Activated effector memory CD4-positive, alpha-beta T cell treated with anti-CD3 and anti-CD28 coated beads, Interleukin-2, amount 50 U/mL, for 16 hours (primary cell): Measurements from ENCODE around the gene PKD1.

Source experiments
- DNase-seq: peaks from one replicate; pipeline ENCODE4 v3.0.0-alpha.2; 2020

Gene PKD1

DNA sequence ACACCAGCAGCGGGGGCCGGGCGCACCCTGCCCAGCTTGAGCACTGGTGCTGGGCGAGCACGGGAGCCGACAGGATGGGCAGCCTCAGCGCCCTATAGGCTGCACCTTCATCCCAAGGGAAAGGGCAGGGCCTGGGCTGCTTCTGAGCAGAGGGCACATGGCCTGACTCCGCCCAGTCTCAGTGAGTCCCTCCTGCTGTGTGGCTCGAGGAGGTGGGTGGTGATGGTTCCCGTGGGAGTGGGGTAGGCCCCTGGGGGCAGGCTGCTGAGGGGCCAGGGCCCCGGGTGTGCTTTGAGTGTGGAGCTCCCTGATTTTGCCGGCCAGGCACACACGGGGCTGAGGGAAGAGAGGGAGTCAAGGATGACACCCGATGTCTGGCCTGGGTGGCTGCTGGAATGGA, 50.0 kb downstream of the PKD1 start:
- no peak for DNase-seq

DNA sequence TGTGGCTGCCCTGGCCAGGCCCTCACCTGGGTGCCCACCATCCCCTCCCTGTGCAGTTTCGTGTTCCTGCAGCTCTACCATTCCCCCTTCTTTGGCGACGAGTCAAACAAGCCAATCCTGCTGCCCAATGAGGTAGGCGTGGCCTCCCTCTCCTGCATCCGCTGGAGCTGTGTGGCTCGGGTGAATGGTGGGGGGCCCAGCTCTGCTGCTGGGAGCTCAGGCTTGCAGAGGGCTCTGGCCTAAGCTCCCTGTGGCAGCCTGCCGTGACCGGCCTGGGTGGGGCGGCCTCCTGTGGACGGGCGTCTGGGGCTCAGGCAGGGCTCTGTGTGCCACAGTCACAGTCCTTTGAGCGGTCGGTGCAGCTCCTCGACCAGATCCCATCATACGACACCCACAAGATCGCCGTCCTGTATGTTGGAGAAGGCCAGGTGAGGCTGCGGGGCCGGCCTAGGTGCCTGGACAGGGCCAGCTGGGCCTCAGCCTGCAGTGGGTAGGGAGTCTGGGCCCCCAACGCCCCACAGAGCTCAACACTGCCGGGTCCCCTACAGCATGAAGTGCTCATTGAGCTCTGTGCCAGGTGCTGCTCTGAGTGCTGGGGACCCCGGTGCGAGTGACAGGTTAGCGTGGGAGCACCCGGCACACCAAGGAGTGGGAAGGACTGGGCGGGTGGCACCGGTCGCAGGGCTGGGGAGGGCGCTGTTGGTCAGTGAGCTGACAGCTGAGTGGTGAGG, 50.6 kb downstream of the PKD1 start:
- no peak for DNase-seq

DNA sequence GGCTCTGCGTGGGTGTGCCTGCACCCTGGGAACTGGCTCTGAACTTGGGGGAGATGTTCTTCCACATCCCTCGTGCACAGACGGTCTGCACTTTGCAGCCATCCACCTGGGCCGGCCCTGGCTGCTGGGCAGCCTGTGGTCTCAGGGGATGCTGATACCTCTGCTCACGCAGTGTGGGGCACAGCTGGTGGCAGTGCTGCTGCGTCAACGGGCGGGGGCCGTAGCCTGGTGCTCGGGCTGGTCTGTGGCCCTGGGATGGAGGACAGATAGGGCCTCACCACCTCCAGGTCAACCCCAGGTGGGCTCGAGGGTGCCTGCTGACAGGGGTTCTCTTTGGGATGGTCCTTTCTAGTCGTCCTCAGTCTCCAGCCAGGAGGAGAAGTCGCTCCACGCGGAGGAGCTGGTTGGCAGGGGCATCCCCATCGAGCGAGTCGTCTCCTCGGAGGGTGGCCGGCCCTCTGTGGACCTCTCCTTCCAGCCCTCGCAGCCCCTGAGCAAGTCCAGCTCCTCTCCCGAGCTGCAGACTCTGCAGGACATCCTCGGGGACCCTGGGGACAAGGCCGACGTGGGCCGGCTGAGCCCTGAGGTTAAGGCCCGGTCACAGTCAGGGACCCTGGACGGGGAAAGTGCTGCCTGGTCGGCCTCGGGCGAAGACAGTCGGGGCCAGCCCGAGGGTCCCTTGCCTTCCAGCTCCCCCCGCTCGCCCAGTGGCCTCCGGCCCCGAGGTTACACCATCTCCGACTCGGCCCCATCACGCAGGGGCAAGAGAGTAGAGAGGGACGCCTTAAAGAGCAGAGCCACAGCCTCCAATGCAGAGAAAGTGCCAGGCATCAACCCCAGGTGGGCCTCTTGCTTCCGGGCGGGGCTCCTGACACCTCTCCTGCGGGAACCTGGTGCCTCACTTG, 51.6 kb downstream of the PKD1 start:
- DNase-seq: no peak

DNA sequence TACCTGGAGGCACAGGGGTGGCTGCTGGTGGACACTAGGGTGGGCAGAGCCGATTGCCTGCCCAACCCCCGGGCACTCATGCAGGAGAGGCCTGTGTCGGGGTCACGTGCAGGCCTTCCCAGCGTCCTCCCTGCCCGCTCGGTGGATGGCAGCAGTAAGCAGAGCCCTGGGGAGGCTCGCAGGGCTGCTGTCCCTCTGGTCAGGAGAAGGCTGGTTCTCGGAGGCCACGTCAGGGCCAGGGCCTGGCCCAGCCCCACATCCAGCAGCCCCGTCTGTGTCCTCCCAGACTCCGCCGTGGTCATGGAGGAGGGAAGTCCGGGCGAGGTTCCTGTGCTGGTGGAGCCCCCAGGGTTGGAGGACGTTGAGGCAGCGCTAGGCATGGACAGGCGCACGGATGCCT, 52.3 kb downstream of the PKD1 start:
- DNase-seq: no peak

DNA sequence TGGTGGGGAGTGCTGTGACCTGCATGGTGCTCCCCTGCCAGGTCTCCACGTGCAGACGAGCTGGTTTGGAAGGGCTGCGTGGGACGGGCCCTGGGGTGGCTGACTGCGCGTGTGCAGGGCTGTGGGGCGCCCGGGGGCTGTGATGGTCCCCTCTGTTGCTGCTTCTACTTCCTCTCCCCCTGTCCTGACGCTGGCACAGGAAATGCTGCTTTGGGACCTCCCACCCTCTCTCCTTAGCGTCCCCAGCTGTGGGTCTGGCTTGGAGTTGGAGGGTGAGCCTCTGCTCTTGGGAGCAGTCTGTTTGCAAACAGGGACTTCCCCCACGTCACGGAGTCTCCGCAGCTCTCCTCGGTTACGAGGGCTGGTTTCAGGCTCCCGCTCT, 52.7 kb downstream of the PKD1 start:
- DNase-seq: no peak

DNA sequence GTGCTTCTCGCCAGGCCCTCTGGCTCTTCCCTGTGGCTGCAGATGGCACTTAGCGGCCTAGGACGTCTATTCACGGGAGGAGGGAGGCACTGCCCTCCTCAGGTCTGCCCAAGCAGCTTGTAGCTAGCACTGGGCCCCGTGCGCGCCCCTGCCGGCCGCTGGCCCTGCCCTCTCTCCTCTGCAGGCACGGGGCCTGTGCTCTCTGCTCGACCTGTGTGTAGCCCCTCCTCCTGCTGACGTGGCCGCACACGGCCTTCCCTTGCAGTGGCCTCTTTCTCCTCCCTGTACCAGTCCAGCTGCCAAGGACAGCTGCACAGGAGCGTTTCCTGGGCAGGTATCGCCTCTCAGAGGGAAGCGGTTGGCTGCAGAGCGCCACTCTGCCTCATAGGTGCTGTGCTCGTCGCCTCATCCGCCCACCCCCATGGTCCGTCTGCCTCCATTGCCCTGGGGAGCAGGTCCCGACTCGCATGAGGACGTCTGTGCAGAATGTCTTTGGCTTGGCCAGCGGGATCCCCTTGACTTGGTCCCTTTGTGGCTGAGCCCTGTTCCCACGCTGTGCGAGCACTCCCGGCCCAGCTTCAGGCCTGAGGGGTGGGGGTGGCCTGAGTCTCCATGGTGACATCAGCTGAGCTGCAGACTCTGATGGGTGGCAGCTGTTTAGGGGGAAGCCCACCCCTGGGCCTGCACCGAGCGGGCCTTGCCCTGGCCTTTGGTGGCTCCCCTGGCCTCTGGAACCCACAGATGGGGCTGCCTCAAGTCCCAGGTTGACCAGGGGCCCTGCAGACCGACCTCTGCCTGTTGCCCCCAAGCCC, 53.3 kb downstream of the PKD1 start:
- DNase-seq: no peak

DNA sequence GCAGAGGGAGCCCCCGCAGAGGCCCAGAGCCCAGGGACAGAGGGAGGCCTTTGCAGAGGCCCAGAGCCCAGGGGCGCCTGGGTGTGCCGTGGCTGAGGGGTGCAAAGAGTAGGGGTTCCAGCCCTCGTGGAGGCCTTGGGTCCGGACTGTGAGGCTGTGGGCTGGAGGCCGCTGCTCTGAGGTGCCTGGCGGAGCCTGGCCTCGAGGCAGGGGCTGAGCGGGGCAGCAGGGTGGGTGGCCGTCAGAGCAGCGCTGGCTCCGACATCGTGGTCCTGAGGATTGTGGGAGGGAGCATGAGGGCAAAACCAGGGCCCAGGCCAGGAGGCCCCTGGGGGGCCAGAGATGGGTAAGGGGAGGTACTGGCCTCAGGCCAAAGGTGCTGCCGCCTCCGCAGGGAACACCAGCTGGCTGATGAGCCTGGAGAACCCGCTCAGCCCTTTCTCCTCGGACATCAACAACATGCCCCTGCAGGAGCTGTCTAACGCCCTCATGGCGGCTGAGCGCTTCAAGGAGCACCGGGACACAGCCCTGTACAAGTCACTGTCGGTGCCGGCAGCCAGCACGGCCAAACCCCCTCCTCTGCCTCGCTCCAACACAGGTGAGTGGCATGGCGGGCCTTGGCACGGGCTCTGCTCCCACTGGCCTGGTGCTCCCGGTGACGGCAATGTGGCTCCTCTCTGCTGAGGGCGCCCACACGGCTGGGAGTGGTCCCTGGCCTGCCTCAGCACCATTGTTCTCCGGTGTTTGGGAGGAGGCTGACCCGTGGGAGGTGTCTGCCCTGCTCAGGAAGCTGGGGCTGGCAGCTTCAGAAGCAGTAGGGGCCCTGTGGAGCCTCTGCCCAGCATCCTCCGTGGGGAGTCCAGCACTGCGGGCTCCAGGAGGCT, 54.3 kb downstream of the PKD1 start:
- DNase-seq: no peak

DNA sequence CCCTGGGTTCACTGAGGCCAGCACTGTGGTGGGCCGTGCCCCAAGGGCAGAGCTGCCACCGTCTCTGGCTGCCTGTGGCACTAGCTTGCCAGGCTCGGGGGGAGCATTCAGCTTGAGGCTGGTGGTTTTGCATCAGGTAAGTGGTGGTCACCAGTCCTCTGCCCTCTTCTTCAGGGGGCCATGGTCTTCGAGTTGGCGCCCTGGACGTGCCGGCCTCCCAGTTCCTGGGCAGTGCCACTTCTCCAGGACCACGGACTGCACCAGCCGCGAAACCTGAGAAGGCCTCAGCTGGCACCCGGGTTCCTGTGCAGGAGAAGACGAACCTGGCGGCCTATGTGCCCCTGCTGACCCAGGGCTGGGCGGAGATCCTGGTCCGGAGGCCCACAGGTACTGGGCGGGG, 55.7 kb downstream of the PKD1 start:
- DNase-seq: no peak

DNA sequence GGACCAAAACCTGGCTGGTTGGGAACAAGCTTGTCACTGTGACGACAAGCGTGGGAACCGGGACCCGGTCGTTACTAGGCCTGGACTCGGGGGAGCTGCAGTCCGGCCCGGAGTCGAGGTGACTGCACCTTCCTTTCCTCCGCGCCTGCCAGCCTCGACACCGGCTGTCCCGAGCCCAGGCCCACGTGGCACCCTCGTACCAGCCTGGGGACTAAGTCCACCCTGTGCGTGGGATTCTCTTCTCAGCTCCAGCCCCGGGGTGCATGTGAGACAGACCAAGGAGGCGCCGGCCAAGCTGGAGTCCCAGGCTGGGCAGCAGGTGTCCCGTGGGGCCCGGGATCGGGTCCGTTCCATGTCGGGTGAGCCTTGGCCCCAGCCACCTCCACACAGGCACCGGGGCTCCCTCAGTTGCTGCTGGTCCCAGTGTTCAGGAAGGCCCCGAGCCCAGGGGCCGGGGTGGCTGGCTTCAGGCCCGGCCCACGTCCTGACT, 56.3 kb downstream of the PKD1 start:
- no peak for DNase-seq

DNA sequence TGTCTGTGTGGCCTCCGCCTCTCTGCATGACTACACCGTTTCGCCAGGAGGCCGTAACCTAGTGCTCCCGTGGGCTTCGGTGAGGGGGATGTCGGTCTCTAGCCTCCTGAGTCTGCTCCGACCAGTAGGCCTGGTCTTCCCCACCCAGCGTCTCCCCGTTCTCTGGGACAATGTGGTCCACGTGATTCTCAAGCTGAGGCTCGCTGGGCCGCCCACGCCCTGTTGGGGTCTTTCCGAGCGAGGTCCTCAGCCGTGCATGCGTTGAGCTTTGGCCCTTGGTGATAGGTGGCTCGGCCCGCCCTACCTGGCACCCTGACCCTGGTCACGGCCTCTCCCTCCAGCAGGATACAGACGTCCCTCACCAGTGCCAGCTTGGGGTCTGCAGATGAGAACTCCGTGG, 57.0 kb downstream of the PKD1 start:
- no peak for DNase-seq

DNA sequence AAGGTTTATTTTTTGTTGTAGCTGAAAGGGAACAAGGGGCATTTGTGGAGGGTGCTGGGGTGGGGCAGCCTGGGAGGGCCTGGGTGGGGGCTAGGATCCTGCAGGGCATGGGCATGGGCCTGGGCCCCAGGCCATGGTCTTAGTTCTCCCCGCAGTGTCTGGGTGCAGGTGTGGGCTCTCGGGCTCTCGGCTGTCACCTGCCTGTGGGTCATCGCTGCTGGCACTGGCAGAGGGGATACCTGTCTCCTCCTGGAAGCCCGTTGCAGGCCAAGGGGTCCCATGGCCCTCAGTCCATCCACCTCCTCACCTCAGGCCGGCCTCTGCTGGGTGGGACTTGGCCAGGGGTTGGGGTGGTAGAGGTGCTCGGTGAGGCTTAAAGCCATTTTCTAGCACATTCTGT, 57.6 kb downstream of the PKD1 start:
- no peak for DNase-seq

DNA sequence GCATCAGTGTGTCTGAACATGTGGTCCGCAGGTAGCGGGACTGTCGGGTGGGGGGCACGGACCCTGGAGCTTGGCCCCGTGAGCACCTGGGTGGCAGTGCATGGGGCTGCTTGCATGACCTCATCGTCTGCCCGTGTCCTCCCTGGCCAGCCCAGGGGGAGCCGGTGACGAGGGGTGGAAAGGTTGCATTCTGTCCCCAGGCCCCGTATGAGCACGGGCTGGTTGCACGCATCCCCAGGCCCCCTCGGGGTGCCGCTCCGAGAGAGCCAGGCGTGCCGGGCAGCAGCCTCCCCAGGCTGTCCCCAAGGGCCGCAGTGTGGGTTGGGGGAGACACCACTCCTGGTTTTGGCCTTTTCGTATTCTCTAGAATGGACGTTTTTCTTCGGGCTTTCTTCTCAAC, 58.0 kb downstream of the PKD1 start:
- no peak for DNase-seq

DNA sequence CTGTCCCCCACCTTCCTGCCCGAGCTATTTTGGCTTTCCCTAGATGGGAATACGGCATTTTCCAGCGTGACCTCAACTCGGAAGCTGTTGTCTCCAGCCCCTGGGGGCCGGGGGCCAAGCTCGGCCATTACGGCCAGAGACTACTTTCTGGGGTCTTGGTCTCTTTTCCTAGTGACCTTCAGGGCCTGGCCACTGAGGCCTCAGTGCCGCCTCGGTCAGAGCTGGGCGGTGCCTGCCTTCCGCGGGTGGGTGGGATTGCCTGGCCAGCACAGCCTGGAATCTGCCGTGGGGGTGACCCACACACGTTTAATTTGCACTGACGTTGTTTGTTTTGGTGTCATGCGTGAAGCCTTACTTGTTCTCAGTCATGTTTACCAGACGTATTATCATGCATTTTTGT, 58.7 kb downstream of the PKD1 start:
- DNase-seq: no peak

DNA sequence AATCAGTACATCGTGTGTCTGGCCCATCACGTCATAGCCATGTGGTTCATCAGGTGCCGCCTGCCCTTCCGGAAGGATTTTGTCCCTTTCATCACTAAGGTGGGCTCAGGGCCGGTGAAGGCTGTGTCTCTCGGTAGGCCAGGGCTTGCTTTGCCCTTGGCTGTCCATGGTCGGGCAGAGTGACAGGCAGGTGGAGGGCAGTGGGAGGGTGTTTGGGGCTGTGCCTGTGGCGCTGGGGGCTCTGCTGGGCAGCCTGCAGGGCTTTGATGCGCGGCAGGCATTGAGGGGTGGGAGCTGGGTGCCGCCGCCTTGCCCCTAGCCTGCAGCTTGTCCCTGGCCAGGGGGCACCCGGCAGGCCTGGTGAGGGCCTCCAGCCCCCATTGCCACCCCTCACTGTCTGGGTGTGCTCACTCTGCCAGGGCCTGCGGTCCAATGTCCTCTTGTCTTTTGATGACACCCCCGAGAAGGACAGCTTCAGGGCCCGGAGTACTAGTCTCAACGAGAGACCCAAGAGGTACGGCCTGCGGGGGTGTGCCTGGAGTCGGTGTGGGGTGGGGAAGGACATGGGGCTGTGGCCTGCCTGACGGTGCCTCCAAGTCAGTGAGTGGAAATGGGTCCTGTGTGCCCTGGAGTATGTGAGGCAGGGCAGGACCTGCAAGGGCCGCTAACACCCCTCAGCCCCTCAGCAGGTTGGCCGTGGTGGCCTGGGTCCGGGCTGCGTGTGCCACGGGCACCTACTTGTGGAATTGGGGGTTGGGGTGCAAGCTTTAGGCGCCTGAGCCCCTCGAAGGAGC, 59.4 kb downstream of the PKD1 start:
- no peak for DNase-seq

DNA sequence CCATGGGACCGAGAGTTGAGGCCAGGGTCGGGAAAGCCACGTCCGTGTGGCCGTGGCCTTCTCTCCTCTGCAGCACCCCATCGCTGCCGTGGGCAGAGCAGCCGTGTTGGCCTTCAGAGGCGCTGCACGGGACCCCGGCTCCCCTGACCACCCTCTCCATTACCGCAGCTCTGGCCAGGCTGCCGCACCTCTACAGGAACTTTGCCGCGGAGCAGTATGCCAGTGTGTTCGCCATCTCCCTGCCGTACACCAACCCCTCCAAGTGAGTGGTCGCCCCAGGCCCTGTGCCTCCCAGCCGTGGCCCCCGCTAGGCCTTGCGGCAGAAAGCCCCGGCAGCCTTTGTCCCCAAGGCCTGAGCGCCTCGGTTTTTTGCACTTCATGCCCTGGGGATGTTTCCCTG, 60.1 kb downstream of the PKD1 start:
- no peak for DNase-seq

DNA sequence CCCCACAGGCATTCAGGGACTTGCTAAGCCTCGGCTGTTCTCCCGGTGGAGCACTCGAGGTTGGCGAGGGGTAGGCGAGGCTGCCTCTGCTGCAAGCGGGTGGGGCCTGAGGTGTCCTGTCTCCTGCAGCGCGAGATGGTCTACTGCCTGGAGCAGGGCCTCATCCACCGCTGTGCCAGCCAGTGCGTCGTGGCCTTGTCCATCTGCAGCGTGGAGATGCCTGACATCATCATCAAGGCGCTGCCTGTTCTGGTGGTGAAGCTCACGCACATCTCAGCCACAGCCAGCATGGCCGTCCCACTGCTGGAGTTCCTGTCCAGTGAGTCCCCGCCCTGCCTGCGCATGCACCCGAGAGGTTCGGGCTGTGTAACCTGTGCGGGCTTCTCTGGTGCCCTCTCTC, 61.6 kb downstream of the PKD1 start:
- DNase-seq: no peak

DNA sequence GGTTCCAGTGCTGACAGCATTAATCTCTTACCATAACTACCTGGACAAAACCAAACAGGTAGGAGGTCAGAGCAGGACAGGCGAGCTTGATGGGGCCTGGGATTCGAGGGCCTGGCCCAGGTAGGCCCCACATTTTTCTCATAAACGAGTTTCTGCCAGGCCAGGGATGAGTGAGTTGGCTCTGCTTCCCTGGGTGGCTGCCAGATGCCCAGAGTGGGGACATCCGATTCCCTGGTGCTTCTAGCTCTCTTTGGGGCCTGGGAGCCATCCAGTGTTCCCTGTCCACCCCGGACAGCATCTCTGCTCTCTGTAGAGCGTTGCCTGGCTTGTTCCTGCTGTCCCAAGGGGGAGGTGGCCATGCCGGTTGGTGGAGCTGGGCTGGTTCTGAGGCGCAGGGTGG, 62.8 kb downstream of the PKD1 start:
- DNase-seq: no peak

DNA sequence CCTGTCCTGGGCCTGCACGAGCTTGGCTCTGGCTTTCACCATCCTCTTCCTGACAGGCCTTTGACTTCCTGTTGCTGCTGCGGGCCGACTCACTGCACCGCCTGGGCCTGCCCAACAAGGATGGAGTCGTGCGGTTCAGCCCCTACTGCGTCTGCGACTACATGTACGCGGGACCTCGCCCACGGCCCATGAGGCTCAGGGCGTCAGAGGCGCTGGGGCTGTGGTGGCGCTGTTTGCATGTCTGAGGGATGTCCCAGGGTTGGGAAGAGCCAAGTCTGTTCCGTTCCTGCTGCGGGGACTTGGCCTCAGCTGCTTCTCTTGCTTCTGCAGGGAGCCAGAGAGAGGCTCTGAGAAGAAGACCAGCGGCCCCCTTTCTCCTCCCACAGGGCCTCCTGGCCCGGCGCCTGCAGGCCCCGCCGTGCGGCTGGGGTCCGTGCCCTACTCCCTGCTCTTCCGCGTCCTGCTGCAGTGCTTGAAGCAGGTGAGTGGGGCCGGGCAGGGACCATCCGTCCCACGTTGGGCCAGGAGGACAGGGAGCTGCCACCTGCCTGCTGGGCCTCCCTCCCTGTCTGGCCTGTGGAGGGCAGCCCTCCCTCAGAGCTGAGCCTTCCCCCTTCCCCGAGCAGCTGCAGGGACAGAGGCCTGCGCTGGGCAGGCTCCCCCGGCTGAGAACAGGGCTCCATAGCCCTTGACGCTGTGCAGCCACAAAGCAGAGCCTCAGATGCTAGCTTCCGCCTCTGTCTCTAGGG, 64.1 kb downstream of the PKD1 start:
- DNase-seq: no peak

DNA sequence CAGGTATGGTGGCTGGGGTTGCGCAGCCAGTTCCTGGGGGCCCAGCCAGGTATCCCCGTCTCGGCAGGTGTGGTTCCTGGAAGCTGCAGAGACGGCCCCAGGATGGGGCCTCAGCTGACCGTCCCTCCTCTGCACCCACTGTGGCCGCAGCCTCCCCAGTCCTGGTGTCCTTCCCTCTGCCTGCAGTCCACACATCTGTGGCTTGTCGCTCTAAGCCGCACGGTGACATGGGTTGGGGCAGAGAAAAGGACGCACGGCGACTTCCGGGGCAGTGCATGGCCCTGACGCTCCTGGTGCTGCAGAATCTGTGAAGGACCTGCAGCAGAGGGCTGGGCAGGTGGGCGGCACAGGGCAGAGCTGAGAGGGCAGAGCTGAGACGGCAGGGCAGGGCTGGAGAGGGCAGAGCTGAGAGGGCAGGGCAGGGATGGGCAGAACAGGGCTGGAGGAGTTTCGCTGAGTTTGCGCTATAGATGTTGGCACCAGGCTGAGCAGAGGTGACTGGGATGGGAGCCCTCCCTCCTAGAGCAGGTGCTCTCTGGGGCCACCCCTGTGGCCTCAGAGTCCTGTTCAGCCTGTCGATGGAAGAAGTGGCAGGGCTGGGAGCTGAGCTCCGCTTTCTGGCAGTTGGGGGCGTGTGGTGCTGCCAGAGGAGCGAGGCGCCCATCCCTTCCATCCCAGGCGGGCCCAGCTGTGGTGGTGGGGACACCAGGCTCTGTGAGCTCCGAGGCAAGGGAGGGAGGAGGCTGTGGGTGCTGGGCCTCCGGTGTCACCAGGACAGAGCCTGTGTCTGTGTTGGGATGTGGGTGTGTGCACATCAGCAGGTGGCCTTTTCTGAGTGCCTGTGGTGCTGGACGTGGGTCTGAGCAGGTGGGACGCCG, 64.9 kb downstream of the PKD1 start:
- no peak for DNase-seq

DNA sequence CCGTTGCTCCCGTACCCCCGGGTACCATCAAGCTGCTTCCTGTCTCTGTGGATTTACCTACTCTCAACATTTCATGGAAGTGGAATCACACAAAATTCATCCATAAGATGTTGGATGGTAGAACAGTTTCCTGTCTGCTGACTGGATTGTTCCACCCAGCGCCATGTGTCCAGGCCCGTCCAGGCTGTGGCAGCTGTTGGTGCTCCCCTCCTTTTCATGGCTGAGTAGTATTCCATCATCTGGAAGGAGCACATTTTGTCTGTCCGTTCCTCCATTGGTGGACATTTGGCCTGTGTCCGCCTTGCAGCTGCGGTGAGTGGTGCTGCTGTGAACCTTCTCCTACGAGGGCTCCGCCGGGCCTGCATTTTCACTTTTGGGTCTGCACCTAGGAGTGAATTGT, 69.6 kb downstream of the PKD1 start:
- DNase-seq: no peak
